ENCODE data around the gene BZW1. TPM values are rescaled to one million over a fixed set of nuclear protein-coding genes. Genes with fewer than 3 reads are reported as not detected.

Gene BZW1
- total RNA-seq, 1 donor from 2014 or later, result 63.2 TPM

DNA sequence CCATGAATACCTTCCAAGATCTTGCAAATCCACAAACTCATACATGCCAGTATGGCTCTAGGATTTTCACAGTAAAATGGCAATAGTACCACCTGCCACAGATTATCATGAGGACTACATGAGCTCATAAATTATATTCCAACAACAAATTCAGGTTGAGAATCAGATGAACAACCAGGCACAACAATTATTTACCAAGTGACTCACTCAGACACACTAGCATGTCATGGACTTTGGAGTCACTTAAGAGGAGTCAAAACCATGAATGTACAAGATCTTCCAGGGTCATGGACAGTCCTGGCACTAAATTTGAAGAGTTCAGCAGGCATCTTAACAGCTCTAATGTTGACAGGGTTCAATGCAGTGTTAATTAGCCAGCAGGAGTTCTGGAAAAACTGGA is 34.4 kb upstream of the BZW1 start:
- intact Hi-C loops (cut with micrococcal nuclease), result no loop called here
- no peak for TF ChIP-seq CTCF (IDR thresholded peaks at IDR 0.05; ENCODE audit: borderline replicate concordance)
- H3K4me1 ChIP-seq, result no peaks in the 10 kb centered on the region
- no peak for DNase-seq
- no peaks in the 10 kb centered on the region for H3K36me3 ChIP-seq
- no peak overlapping the region for H3K27ac ChIP-seq (replicated peaks)
- H3K27me3 ChIP-seq (ENCODE audit: low read depth), result no peaks in the 10 kb centered on the region
- no peak overlapping the region for H3K4me3 ChIP-seq
- H3K9me3 ChIP-seq (replicated peaks), result no peaks in the 10 kb centered on the region

- intact Hi-C loops (cut with micrococcal nuclease), result no loop called here
- no peak for TF ChIP-seq CTCF (IDR thresholded peaks at IDR 0.05; ENCODE audit: borderline replicate concordance)
- Histone ChIP-seq H3K9me3 (replicated peaks) (no peaks in the 10 kb centered on the region), H3K4me1 (no peaks in the 10 kb centered on the region), H3K27ac (replicated peaks) (no peak overlapping the region), H3K27me3 (ENCODE audit: low read depth) (no peaks in the 10 kb centered on the region), H3K4me3 (no peak overlapping the region), H3K36me3 (no peaks in the 10 kb centered on the region)
- no peak for DNase-seq
Observed at GRCh38 chr2:200778038-200778437, 33.7 kb upstream of the BZW1 start.

- Histone ChIP-seq H3K4me1 (no peaks in the 10 kb centered on the region), H3K9me3 (replicated peaks) (no peaks in the 10 kb centered on the region), H3K4me3 (no peak overlapping the region), H3K27me3 (ENCODE audit: low read depth) (no peaks in the 10 kb centered on the region), H3K36me3 (no peaks in the 10 kb centered on the region), H3K27ac (replicated peaks) (no peak overlapping the region)
- no peak for TF ChIP-seq CTCF (IDR thresholded peaks at IDR 0.05; ENCODE audit: borderline replicate concordance)
- intact Hi-C loops (cut with micrococcal nuclease), result no loop called here
- no peak for DNase-seq
Observed at GRCh38 chr2:200779214-200779613, 32.5 kb upstream of the BZW1 start.

DNA sequence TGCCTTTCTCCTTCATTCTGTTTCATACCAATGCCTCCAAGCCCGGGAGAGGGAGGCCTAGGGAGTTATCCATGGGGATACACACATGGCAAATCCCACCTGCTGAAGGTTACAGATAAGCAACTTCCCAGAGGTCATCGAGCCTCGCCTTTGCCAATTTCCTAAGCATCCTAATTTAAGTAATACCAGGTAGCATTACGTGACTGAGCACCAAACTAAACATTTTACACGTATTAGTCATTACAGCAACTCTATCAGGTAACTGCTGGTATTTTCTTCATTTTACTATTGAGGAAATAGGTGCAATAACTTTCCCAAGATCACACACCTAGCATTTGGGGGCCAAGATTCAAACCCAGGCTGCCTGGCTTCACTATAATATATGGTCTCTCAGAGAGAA is 30.1 kb upstream of the BZW1 start:
- DNase-seq, result no peak
- no peaks in the 10 kb centered on the region for H3K9me3 ChIP-seq (replicated peaks)
- no peaks in the 10 kb centered on the region for H3K4me1 ChIP-seq
- no peak for TF ChIP-seq CTCF (IDR thresholded peaks at IDR 0.05; ENCODE audit: borderline replicate concordance)
- intact Hi-C loops (cut with micrococcal nuclease), result no loop called here
- no peaks in the 10 kb centered on the region for H3K36me3 ChIP-seq
- H3K27ac ChIP-seq (replicated peaks), result no peak overlapping the region
- H3K27me3 ChIP-seq (ENCODE audit: low read depth), result no peaks in the 10 kb centered on the region
- no peak overlapping the region for H3K4me3 ChIP-seq

DNA sequence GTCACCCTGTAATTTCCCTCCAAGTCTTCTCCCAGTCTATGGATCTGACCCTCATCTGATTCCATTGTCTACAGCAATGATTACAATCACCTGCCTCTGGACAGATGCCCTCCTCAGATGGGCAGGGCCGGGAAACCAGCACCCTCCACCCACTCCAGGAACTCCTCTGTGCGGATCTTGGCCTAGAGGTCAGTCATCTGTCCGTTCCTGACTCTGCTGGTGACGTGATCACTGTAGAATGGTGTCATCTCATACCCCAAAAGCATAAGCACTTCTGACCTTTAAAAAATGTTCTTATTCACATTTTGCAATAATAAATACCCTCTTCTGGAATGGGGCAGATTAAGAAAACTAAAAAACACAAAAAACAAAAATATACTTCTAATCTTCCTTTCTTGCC is 29.5 kb upstream of the BZW1 start:
- H3K4me3 ChIP-seq, result no peak overlapping the region
- H3K27ac ChIP-seq (replicated peaks), result no peak overlapping the region
- H3K36me3 ChIP-seq, result no peaks in the 10 kb centered on the region
- peaks cover 4% of the 10 kb centered on the region for H3K4me1 ChIP-seq
- DNase-seq, result no peak
- intact Hi-C loops (cut with micrococcal nuclease), result no loop called here
- no peaks in the 10 kb centered on the region for H3K9me3 ChIP-seq (replicated peaks)
- no peaks in the 10 kb centered on the region for H3K27me3 ChIP-seq (ENCODE audit: low read depth)
- TF ChIP-seq CTCF (IDR thresholded peaks at IDR 0.05; ENCODE audit: borderline replicate concordance), result no peak

- DNase-seq, result no peak
- intact Hi-C loops (cut with micrococcal nuclease), result no loop called here
Observed at GRCh38 chr2:200784215-200784614, 27.5 kb upstream of the BZW1 start.

More at GRCh38 chr2:200784215-200784614, 27.5 kb upstream of the BZW1 start:
- H3K27ac ChIP-seq (replicated peaks), result no peak overlapping the region
- H3K4me1 ChIP-seq, result peaks cover 22% of the 10 kb centered on the region
- no peak for TF ChIP-seq CTCF (IDR thresholded peaks at IDR 0.05; ENCODE audit: borderline replicate concordance)
- H3K4me3 ChIP-seq, result no peak overlapping the region
- H3K36me3 ChIP-seq, result no peaks in the 10 kb centered on the region
- no peaks in the 10 kb centered on the region for H3K9me3 ChIP-seq (replicated peaks)
- no peaks in the 10 kb centered on the region for H3K27me3 ChIP-seq (ENCODE audit: low read depth)

Data from left ventricle myocardium inferior (tissue), 1 donor.